ENCODE data around the gene RHBG.

The RHBG gene

DNA sequence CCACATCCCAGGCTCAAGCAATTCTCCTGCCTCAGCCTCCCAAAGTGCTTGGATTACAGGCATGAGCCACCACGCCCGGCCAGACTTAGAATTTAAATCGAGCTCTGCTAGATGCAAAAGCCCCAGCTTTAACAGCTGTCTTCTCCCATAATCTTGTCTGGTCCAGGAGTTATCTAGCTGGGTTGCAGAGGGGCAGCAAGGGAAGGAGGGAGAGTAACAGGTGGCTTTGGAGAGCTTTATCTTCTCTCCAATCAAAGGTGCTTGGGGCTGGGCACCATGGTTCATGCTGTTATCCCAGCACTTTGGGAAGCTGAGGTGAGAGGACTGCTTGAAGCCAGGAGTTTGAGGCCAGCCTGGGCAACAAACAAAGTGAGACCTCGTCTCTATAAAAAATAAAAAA, 3.9 kb downstream of the RHBG start:
- no peak for TF ChIP-seq CTCF (IDR thresholded peaks at IDR 0.05)
- no peak for DNase-seq (ENCODE audit: low spot score)
- Histone ChIP-seq H3K4me3 (no peak overlapping the region), H3K27ac (no peak overlapping the region)

- DNase-seq (ENCODE audit: low spot score) = no peak
- Histone ChIP-seq H3K4me3 (no peak overlapping the region), H3K27ac (no peak overlapping the region)
- TF ChIP-seq CTCF (IDR thresholded peaks at IDR 0.05) = no peak
These were observed 4.5 kb downstream of the RHBG start for GRCh38 chr1:156373546-156373945.

DNA sequence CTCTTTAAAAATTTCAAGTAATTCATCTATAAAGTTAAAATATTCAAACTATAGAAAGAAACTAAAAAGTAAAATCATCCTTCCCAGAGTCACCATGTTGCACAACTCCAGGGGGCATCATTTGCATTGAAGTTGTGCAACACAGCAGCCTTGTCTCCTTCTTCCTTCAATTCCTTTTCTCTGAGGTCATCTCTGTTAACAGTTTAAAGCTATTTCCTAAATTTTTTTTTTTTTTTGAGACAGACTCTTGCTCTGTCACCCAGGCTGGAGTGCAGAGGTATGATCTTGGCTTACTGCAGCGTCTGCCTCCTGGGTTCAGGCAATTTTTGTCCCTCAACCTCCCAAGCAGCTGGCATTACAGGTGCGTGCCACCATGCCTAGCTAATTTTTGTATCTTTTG, 7.1 kb downstream of the RHBG start:
- DNase-seq (ENCODE audit: low spot score) = no peak
- no peak overlapping the region for H3K4me3 ChIP-seq
- no peak overlapping the region for H3K27ac ChIP-seq
- no peak for TF ChIP-seq CTCF (IDR thresholded peaks at IDR 0.05)

- Histone ChIP-seq H3K4me3 (no peak overlapping the region), H3K27ac (no peak overlapping the region)
- no peak for DNase-seq (ENCODE audit: low spot score)
- TF ChIP-seq CTCF (IDR thresholded peaks at IDR 0.05) = no peak
These were observed 8.2 kb downstream of the RHBG start for GRCh38 chr1:156376958-156377919.

DNA sequence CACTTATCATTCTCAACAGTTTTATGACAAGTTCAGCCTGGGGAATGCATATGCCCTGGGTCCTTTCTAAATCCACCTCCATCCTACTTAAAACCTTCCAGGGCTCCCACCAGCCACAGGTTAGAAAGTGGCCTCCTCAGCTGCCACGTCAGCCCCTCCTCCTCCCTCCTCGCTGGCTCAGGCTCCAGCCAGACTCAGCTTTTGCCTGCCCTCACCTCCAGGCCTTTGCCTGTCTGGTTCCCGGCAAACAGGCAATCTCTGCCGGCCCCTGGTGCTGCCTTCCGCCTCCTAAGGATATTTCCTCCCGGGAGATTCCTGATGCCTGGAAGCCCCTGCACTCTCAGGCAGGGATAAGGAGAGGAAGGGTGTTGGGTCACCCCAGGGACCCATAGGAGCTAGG, 9.5 kb downstream of the RHBG start:
- TF ChIP-seq CTCF (IDR thresholded peaks at IDR 0.05) = no peak
- no peak for DNase-seq (ENCODE audit: low spot score)
- Histone ChIP-seq H3K27ac (no peak overlapping the region), H3K4me3 (no peak overlapping the region)

- DNase-seq (ENCODE audit: low spot score) = no peak
- TF ChIP-seq CTCF (IDR thresholded peaks at IDR 0.05) = no peak
- H3K4me3 ChIP-seq = no peak overlapping the region
- H3K27ac ChIP-seq = no peak overlapping the region
These were observed 10.6 kb downstream of the RHBG start for GRCh38 chr1:156379420-156380165.

Measured in coronary artery (tissue), 2 donors.